CD4-positive, CD25-positive, alpha-beta regulatory T cell (primary cell): ENCODE measurements around the gene SHB. TPM values are rescaled to one million over a fixed set of nuclear protein-coding genes. Genes with fewer than 3 reads are reported as not detected.

ENCODE experiments used
- ATAC-seq, 2 donors: fragments of 150-1000 bp; cut with Tn5 transposase; one replicate each; pipeline ENCODE4 v1.10.0; 2021; ENCODE audit warnings: low read depth in 2 of 2, moderate number of reproducible peaks in 2 of 2, moderate library complexity in 1 of 2
- DNase-seq, 3 donors: peaks; one replicate each; pipeline versions ENCODE4 v3.0.0 to v3.0.0-alpha.2; 2012 to 2022; ENCODE audit warnings: mixed read lengths in 1 of 3
- H3K27ac ChIP-seq: one replicate; pipeline ENCODE4 v1.7.0; 2013; ENCODE audit warnings: mild to moderate bottlenecking, low read length; ENCODE audit not compliant: insufficient read depth, poor library complexity, severe bottlenecking
- H3K27me3 ChIP-seq: one replicate; pipeline ENCODE4 v1.7.0; 2013; ENCODE audit warnings: low read length; ENCODE audit not compliant: control insufficient read depth, insufficient read depth
- H3K36me3 ChIP-seq: one replicate; pipeline ENCODE4 v1.7.0; 2013; ENCODE audit warnings: mild to moderate bottlenecking, low read length, moderate library complexity; ENCODE audit not compliant: control insufficient read depth, insufficient read depth
- H3K4me1 ChIP-seq: 2 replicates; pipeline ENCODE4 v1.7.0; 2013; ENCODE audit warnings: mild to moderate bottlenecking, low read length; ENCODE audit not compliant: insufficient read depth, control insufficient read depth, poor library complexity, severe bottlenecking
- H3K4me3 ChIP-seq: one replicate; pipeline ENCODE4 v1.7.0; 2013; ENCODE audit warnings: low read depth, mild to moderate bottlenecking, low read length, moderate library complexity
- H3K9me3 ChIP-seq, 2 experiments: 1 replicate in 1 of 2; 2 replicates in 1 of 2; pipeline ENCODE4 v1.7.0; 2013; ENCODE audit warnings: low read length in 2 of 2, mild to moderate bottlenecking in 1 of 2, moderate library complexity in 1 of 2; ENCODE audit not compliant: control insufficient read depth in 2 of 2
- H3K27ac Mint-ChIP-seq, 3 donors: one replicate each; pipeline ENCODE4 v1.8.0; 2020 to 2022; ENCODE audit warnings: mild to moderate bottlenecking in 3 of 3, mixed read lengths in 3 of 3, moderate library complexity in 2 of 3
- H3K27me3 Mint-ChIP-seq: one replicate; pipeline ENCODE4 v1.8.0; 2022; ENCODE audit warnings: mild to moderate bottlenecking, mixed read lengths
- H3K36me3 Mint-ChIP-seq: one replicate; pipeline ENCODE4 v1.8.0; 2020; ENCODE audit warnings: mixed read lengths
- H3K4me1 Mint-ChIP-seq, 4 donors: one replicate each; pipeline ENCODE4 v1.8.0; 2020 to 2022; ENCODE audit warnings: mixed read lengths in 4 of 4, mild to moderate bottlenecking in 1 of 4
- H3K4me3 Mint-ChIP-seq, 4 donors: one replicate each; pipeline ENCODE4 v1.8.0; 2020 to 2022; ENCODE audit warnings: mild to moderate bottlenecking in 4 of 4, mixed read lengths in 4 of 4, moderate library complexity in 3 of 4
- H3K9me3 Mint-ChIP-seq, 7 donors: one replicate each; pipeline ENCODE4 v1.8.0; 2020 to 2022; ENCODE audit warnings: mixed read lengths in 7 of 7, mild to moderate bottlenecking in 3 of 7, moderate library complexity in 2 of 7
- polyA plus RNA-seq, 4 donors: library from polyadenylated mRNA; unstranded; fragments of 300-500 nt; fragmentation: Illumina TruSeq; gene quantifications; one replicate each; pipeline ENCODE4 v1.2.3, GENCODE V29; 2021
- total RNA-seq: library from RNA; stranded (reverse); gene quantifications from one replicate; pipeline ENCODE4 v1.2.3, GENCODE V29; 2022

The SHB gene
- total and polyA plus RNA-seq, 5 donors from 2014 or later = 0.27 to 0.69 TPM; not detected in 3

DNA sequence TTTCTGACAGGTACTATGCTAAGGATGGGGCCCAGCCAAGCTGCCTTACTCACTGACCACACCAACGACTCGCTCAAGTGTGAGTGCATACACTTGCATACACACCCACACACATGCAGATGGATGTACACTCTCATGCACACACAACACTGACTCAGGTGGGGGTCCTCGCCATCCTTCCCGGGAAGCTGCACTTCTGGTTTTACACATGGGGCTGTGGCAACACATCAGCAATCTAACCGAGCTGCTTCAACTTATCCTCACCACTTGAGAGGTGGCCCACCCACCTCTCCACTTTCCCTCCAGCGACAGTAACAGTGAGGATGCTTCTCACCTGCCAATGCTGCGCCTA, 97.9 kb downstream of the SHB start:
- no peaks in the 10 kb centered on the region for H3K9me3 Mint-ChIP-seq
- no peak overlapping the region for H3K4me3 Mint-ChIP-seq
- H3K4me1 Mint-ChIP-seq = no peaks in the 10 kb centered on the region
- peaks cover 8% of the 10 kb centered on the region for H3K27me3 Mint-ChIP-seq
- Histone ChIP-seq H3K36me3 (no peaks in the 10 kb centered on the region), H3K9me3 (no peaks in the 10 kb centered on the region), H3K27me3 (no peaks in the 10 kb centered on the region), H3K27ac (no peak overlapping the region), H3K4me1 (no peaks in the 10 kb centered on the region), H3K4me3 (no peak overlapping the region)
- no peak for ATAC-seq
- no peak for DNase-seq
- no peaks in the 10 kb centered on the region for H3K36me3 Mint-ChIP-seq
- H3K27ac Mint-ChIP-seq = no peak overlapping the region

DNA sequence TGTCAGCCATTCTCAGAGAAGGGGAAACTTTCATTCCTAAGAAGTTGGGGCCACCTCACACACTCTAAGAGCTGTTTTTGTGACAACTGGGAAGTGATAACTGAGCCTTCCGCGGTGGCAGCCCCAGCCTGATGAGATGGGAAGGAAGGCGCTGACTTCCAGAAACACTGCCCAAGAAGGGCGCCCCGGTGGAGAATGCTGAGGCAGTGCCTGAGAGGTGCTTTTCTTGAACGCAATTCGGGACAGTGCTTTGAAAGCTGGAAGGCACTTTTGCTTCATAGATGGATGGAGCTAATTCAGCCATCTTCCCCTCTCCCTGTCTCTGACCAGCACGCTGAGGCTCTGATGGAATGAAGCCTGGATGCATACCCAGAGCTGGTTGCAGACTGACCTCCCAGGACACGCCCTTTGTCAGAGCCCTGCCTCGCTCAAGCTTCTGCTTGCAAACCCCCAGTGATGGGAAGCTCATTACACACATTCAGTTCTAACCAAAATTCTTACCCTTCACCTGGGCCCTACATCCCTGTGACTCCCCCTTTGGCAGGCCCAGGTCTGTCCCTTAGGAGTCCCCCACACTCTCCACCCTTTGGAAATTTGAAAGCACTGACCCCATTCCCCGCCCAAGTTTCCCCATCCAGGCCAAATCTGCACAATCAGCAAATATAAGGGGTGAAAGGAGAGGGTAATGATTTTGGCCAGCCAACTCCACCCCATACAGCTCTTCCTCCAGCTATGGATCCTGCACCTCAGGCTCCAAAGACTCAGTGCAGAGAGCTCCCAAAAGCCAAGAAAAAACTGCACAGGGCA, 98.5 kb downstream of the SHB start:
- peaks cover 8% of the 10 kb centered on the region for H3K27me3 Mint-ChIP-seq
- no peaks in the 10 kb centered on the region for H3K36me3 Mint-ChIP-seq

DNA sequence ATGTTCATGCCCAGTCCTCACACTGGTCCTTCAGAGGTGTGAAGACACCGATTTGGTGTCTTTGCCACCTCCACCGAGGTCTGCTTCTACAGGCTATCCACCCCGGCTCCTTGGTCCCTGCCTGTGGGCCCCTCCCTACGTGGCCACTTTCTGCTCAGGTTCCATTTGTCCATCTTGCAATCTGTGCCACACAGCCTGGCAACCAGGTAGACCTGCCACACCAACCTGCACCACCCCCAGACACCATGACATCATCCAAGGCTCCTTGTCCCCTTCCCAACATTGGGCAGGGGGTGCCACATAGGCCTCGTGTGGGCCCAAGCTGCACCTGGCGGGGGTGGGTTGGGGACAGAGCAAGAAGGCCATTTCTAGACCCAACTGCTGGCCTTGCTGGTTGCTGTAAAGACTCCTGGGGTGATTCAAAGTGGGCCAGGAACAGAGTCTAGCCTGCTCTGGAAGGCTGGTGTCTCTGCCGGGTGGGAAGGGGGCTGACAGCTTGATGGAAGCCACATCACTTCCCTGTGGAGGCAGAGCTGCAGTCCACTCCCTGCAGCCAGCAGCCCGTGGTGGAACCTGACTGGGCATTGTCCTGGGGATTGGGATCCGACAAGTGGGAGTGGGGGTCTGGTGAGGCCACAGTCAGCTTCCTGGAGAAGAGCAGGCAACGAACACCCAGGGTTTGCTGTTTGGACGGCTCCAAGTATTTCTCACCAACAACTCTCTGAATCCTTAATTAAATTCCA, 99.3 kb downstream of the SHB start:
- ATAC-seq = no peak
- Mint-ChIP-seq H3K4me3 (no peak overlapping the region), H3K27me3 (peaks cover 4% of the 10 kb centered on the region)

More for the DNA sequence above, 98.5 kb downstream of the SHB start:
- H3K27ac ChIP-seq = no peak overlapping the region
- H3K4me3 Mint-ChIP-seq = no peak overlapping the region
- DNase-seq (no peak), ATAC-seq (no peak)
- no peaks in the 10 kb centered on the region for H3K9me3 Mint-ChIP-seq
- H3K27me3 ChIP-seq = no peaks in the 10 kb centered on the region
- no peaks in the 10 kb centered on the region for H3K4me1 Mint-ChIP-seq
- no peaks in the 10 kb centered on the region for H3K4me1 ChIP-seq
- no peaks in the 10 kb centered on the region for H3K36me3 ChIP-seq
- no peak overlapping the region for H3K4me3 ChIP-seq
- H3K9me3 ChIP-seq = no peaks in the 10 kb centered on the region
- no peak overlapping the region for H3K27ac Mint-ChIP-seq

GRCh38 chr9:37969130-37969529, 99.9 kb downstream of the SHB start:
- Histone ChIP-seq H3K4me1 (no peaks in the 10 kb centered on the region), H3K9me3 (no peaks in the 10 kb centered on the region), H3K36me3 (no peaks in the 10 kb centered on the region), H3K4me3 (no peak overlapping the region), H3K27ac (no peak overlapping the region), H3K27me3 (no peaks in the 10 kb centered on the region)
- Mint-ChIP-seq H3K4me3 (no peak overlapping the region), H3K4me1 (no peaks in the 10 kb centered on the region), H3K27me3 (peaks cover 4% of the 10 kb centered on the region), H3K36me3 (no peaks in the 10 kb centered on the region), H3K27ac (no peak overlapping the region), H3K9me3 (no peaks in the 10 kb centered on the region)
- DNase-seq (no peak), ATAC-seq (no peak)

More for the DNA sequence above, 99.3 kb downstream of the SHB start:
- no peak overlapping the region for H3K4me3 ChIP-seq
- no peaks in the 10 kb centered on the region for H3K36me3 Mint-ChIP-seq
- H3K9me3 ChIP-seq = no peaks in the 10 kb centered on the region
- H3K27ac ChIP-seq = no peak overlapping the region
- no peaks in the 10 kb centered on the region for H3K36me3 ChIP-seq
- no peaks in the 10 kb centered on the region for H3K4me1 ChIP-seq
- no peaks in the 10 kb centered on the region for H3K4me1 Mint-ChIP-seq
- no peaks in the 10 kb centered on the region for H3K27me3 ChIP-seq
- H3K27ac Mint-ChIP-seq = no peak overlapping the region
- no peak for DNase-seq
- no peaks in the 10 kb centered on the region for H3K9me3 Mint-ChIP-seq

DNA sequence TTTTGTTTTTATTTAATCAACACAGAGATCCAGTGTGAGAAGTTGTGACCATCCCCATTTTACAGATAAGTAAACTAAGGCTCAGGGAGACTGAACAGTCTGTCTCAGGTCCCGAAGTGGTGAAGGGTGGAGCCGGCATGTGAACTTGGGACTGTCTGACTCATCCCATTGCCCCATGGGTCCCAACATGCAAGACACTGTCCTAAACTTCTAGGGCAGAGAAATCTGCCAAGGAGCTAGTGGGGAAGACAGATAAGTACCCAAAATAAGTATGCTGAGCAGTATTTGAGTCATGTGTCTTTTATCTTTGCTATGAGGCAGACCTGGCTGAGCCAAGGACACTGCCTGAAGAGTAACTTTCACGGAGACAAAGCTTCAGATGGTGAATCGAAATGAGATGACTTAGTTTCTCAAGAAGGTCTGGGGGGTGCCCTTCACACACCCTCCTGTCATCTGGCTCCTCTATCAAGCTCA, 100.8 kb downstream of the SHB start:
- H3K27me3 ChIP-seq = no peaks in the 10 kb centered on the region
- no peak overlapping the region for H3K4me3 ChIP-seq
- no peak for DNase-seq
- H3K36me3 Mint-ChIP-seq = no peaks in the 10 kb centered on the region
- H3K4me3 Mint-ChIP-seq = peak overlapping the region in 1 of 4 donors; percentile 17
- H3K27ac ChIP-seq = no peak overlapping the region
- no peaks in the 10 kb centered on the region for H3K9me3 ChIP-seq
- no peak for ATAC-seq
- no peaks in the 10 kb centered on the region for H3K4me1 ChIP-seq
- no peak overlapping the region for H3K27ac Mint-ChIP-seq
- no peaks in the 10 kb centered on the region for H3K36me3 ChIP-seq
- peaks cover 4% of the 10 kb centered on the region for H3K27me3 Mint-ChIP-seq
- H3K4me1 Mint-ChIP-seq = no peaks in the 10 kb centered on the region
- H3K9me3 Mint-ChIP-seq = no peaks in the 10 kb centered on the region

DNA sequence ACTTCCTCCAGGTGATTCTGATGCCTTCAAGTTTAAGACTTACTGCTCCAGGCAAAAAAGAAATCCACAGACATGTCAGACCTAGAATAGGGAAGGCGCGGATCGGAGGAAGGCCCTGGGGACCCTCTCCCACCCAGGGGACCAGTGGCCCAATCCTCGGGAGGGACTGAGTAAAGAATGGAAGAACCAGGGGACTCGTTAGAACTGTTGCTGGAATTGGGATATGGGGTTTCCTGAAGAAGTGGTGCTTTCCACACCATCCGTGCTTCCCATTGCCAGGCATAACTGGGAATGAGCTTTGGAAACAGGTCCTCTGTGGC, 101.3 kb downstream of the SHB start:
- no peak overlapping the region for H3K27ac ChIP-seq
- peaks cover 4% of the 10 kb centered on the region for H3K27me3 Mint-ChIP-seq
- H3K36me3 Mint-ChIP-seq = no peaks in the 10 kb centered on the region
- H3K9me3 Mint-ChIP-seq = no peaks in the 10 kb centered on the region
- no peak overlapping the region for H3K27ac Mint-ChIP-seq
- no peaks in the 10 kb centered on the region for H3K4me1 ChIP-seq
- no peaks in the 10 kb centered on the region for H3K27me3 ChIP-seq
- no peaks in the 10 kb centered on the region for H3K4me1 Mint-ChIP-seq
- DNase-seq = no peak
- no peak overlapping the region for H3K4me3 ChIP-seq
- no peak for ATAC-seq
- H3K4me3 Mint-ChIP-seq = no peak overlapping the region
- no peaks in the 10 kb centered on the region for H3K9me3 ChIP-seq
- no peaks in the 10 kb centered on the region for H3K36me3 ChIP-seq

DNA sequence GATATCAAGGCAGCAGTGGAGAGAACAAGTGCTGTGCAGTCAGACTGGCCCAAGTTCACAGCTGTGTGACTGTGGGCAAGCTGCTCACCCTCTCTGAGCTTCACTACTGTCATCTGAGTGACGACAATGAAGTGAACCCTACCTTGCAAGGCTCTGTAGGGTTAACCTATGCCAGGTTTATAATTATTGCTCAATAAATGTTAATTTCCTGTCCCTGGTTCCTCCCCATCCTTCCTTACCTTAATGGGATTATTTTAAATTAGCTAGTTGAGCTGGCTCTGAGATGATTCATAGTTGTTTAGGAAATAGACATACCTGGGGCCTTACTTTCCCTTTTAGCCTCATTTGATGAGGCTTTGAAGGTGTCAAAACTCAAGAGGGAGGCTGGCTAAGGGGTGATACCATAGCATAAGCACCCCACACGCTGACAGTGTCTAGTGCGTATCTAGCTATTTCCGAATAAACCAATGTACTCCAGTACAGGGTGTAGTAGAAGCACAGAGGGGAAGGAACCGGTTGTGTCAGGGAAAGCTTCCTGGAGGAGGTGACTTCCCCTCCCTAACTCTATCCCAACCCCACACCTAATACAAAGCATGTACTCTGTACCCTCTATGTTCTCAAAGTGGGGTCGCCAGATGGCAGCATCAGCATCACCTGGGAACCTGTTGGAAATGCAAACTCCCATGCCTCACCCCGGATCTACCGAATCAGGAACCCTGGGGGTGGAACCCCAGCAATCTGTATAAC, 101.8 kb downstream of the SHB start:
- peaks cover 4% of the 10 kb centered on the region for H3K27me3 Mint-ChIP-seq
- no peak overlapping the region for H3K27ac Mint-ChIP-seq
- DNase-seq (no peak), ATAC-seq (no peak)
- no peaks in the 10 kb centered on the region for H3K4me1 ChIP-seq
- H3K4me3 ChIP-seq = no peak overlapping the region
- H3K9me3 Mint-ChIP-seq = no peaks in the 10 kb centered on the region
- H3K4me1 Mint-ChIP-seq = no peaks in the 10 kb centered on the region
- H3K36me3 ChIP-seq = no peaks in the 10 kb centered on the region
- H3K36me3 Mint-ChIP-seq = no peaks in the 10 kb centered on the region
- no peaks in the 10 kb centered on the region for H3K9me3 ChIP-seq
- H3K27me3 ChIP-seq = no peaks in the 10 kb centered on the region
- H3K27ac ChIP-seq = no peak overlapping the region
- H3K4me3 Mint-ChIP-seq = no peak overlapping the region
